Esophagus muscularis mucosa (tissue), 3 donors: Measurements from ENCODE around the gene COX5B.

Experiments
- POLR2A ChIP-seq: fragments of 450-650 bp; IDR thresholded peaks from one replicate; pipeline ENCODE4 v1.6.1; 2017; ENCODE audit warnings: antibody characterized with exemption, moderate library complexity, mild to moderate bottlenecking, low read depth
- TF ChIP-seq, protein P1 (sequence below), 3 experiments: fragments of 200-600 bp in 2 of 3; fragments of 450-650 bp in 1 of 3; sonication (generic) in 2 of 3; IDR thresholded peaks; one replicate each; pipeline ENCODE4 v1.5.1; 2017 to 2019; ENCODE audit warnings: antibody characterized with exemption in 3 of 3, mild to moderate bottlenecking in 2 of 3, moderate library complexity in 1 of 3

- TF ChIP-seq, protein P1, sequence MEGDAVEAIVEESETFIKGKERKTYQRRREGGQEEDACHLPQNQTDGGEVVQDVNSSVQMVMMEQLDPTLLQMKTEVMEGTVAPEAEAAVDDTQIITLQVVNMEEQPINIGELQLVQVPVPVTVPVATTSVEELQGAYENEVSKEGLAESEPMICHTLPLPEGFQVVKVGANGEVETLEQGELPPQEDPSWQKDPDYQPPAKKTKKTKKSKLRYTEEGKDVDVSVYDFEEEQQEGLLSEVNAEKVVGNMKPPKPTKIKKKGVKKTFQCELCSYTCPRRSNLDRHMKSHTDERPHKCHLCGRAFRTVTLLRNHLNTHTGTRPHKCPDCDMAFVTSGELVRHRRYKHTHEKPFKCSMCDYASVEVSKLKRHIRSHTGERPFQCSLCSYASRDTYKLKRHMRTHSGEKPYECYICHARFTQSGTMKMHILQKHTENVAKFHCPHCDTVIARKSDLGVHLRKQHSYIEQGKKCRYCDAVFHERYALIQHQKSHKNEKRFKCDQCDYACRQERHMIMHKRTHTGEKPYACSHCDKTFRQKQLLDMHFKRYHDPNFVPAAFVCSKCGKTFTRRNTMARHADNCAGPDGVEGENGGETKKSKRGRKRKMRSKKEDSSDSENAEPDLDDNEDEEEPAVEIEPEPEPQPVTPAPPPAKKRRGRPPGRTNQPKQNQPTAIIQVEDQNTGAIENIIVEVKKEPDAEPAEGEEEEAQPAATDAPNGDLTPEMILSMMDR (IDR thresholded peaks at IDR 0.05): no peak
- TF ChIP-seq POLR2A: no peak
Measured at GRCh38 chr2:97644023-97644717, 1.7 kb upstream of the COX5B start.
